Heart left ventricle (tissue), 16 donors: ENCODE data around the gene MSI2. TPM values are rescaled to one million over a fixed set of nuclear protein-coding genes. Genes with fewer than 3 reads are reported as not detected.

Source experiments
- ATAC-seq, 4 donors: fragments of 200-7000 bp; cut with Tn5 transposase; one replicate each; pipeline ENCODE4 v1.9.1; 2020 to 2022; ENCODE audit warnings: moderate library complexity in 4 of 4, mild to moderate bottlenecking in 3 of 4, moderate number of reproducible peaks in 1 of 4
- DNase-seq, 5 donors: peaks; one replicate each; pipeline ENCODE4 v3.0.0-alpha.2; 2020
- H3K27ac ChIP-seq, 12 donors: fragments of 200-600 bp; sonication (generic) in 4 of 12; one replicate each; pipeline versions ENCODE4 v1.5.0 to v1.8.0; 2016 to 2022; ENCODE audit warnings: mild to moderate bottlenecking in 2 of 12
- H3K27me3 ChIP-seq, 9 donors: fragments of 200-600 bp; sonication (generic) in 2 of 9; one replicate each; pipeline versions ENCODE4 v1.5.1 to v1.8.0; 2016 to 2022; ENCODE audit warnings: mild to moderate bottlenecking in 3 of 9
- H3K36me3 ChIP-seq, 9 donors: fragments of 200-600 bp; sonication (generic) in 2 of 9; one replicate each; pipeline versions ENCODE4 v1.5.0 to v1.8.0; 2018 to 2022; ENCODE audit warnings: mild to moderate bottlenecking in 2 of 9
- H3K4me1 ChIP-seq, 12 donors: fragments of 200-600 bp; sonication (generic) in 4 of 12; one replicate each; pipeline versions ENCODE4 v1.5.0 to v1.8.0; 2016 to 2022; ENCODE audit warnings: mild to moderate bottlenecking in 3 of 12
- H3K4me3 ChIP-seq, 12 donors: fragments of 200-600 bp; sonication (generic) in 4 of 12; one replicate each; pipeline versions ENCODE4 v1.5.0 to v1.8.0; 2017 to 2022; ENCODE audit warnings: mild to moderate bottlenecking in 9 of 12, moderate library complexity in 4 of 12
- H3K9me3 ChIP-seq, 12 donors: fragments of 200-600 bp; sonication (generic) in 4 of 12; one replicate each; pipeline versions ENCODE4 v1.5.0 to v1.8.0; 2016 to 2022; ENCODE audit warnings: mild to moderate bottlenecking in 1 of 12
- POLR2A ChIP-seq, 2 donors: fragments of 450-650 bp; IDR thresholded peaks; one replicate each; pipeline ENCODE4 v1.6.1; 2017; ENCODE audit warnings: antibody characterized with exemption in 2 of 2, mild to moderate bottlenecking in 2 of 2, moderate library complexity in 2 of 2
- WGBS, 4 donors: extraction: QIAGEN DNeasy Blood & Tissue Kit in 2 of 4; methylation state at CpG; one replicate each; pipeline versions ENCODE4 v1.1.5 to v1.1.7; 2013 to 2018; 5-methylcytosine and 5-hydroxymethylcytosine counted together
- intact Hi-C, 10 donors: fragments of 100-400 bp; cut with DNase I; formaldehyde crosslinking; loops; one replicate each; pipeline versions ENCODE4 v1.11.1 to v1.14.2; 2022
- polyA plus RNA-seq, 2 donors: library from polyadenylated mRNA; stranded (reverse); fragments of 200-250 nt; gene quantifications; one replicate each; pipeline ENCODE4 v1.2.3, GENCODE V29; 2013
- total RNA-seq, 9 donors: library from RNA; depleted of rRNA in 2 of 9; stranded (reverse); fragments of >200 nt in 2 of 9; fragmentation: NEBNext Ultra II Directional in 3 of 9; extraction: Animal tissue kit (Norgen Biotek cat#: 25700) in 3 of 9; gene quantifications; one replicate each; pipeline versions ENCODE4 v1.1.0 to v1.2.4, GENCODE V29; 2016 to 2023
- TF ChIP-seq, protein P1 (sequence below), 12 donors: fragments of 200-600 bp; sonication (generic) in 4 of 12; IDR thresholded peaks; one replicate each; pipeline versions ENCODE4 v1.5.0 to v1.8.0; 2018 to 2022; ENCODE audit warnings: antibody characterized with exemption in 12 of 12, mild to moderate bottlenecking in 5 of 12
- donor health status: ischemic (EF 13 %, LVEDD 7.1; RV severe dilation, severe dysfunction).
- donor health status: healthy with polysubstance abuse.
- donor health status: DM: no; HTN: yes; CAD: no.
- donor health status: DM: no; HTN: no; CAD: no.
- donor health status: ischemic (EF 25% LVEDD 6.9; RV normal size, moderate dysfunction).
- donor health status: ischemic (EF 25% LVEDD 5.7; RV mildly dilated, moderate dysfunction).
- donor health status: healthy.
- donor health status: DM: yes; HTN: yes; CAD: no.
- donor health status: ischemic (EF 35%, LVEDD 5.7; RV mildly dilated, moderate dysfunction).
- donor health status: nonischemic (EF 11% LVEDD 7.7; RV severe dilation, severe dysfunction).
- donor health status: DM: yes; HTN: yes; CAD: no.
- donor health status: PGD.
- donor health status: ischemic (EF 29% LVEDD 5.4; RV normal size, mild dysfunction).
- donor health status: nonischemic (EF 23%, LVEDD 6.1; RV moderate dilation, normal function).

MSI2 gene
- total and polyA plus RNA-seq, 11 donors: 35.9 to 120 (median 104) TPM

DNA sequence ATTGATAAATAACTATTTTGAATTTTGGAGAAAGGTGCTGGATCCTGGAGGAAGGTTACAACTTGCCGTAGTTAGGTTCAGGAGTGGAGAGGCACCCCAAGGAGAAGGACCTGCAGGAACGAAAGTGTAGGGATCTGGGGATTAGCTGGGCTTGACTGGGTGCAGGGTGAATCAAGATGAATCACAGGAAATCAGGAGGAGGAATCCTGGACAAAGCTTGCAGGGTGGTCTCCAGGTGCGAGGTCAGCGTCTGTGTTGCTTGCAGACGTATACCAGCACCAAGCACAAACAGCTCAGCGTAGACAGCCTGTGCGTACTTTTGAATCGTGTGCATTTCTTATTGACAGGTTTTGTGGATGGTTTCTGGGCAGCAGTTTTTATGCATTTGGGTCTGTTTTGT lies 144.3 kb downstream of the MSI2 start:
- intact Hi-C loops: loop anchor here in 1 of 10 donors (5.0 kb wide), 1 partner anchor 37 kb away; no protein-coding TSS in a partner anchor
- Histone ChIP-seq H3K9me3 (no peaks in the 10 kb centered on the region), H3K27ac (no peak overlapping the region), H3K4me3 (no peak overlapping the region), H3K36me3 (peaks cover 0 to 10% (median 0%) of the 10 kb centered on the region in 9 donors), H3K4me1 (peaks cover 0 to 53% (median 15%) of the 10 kb centered on the region in 12 donors), H3K27me3 (no peaks in the 10 kb centered on the region)
- DNase-seq (no peak), ATAC-seq (no peak)
- TF ChIP-seq, protein P1, sequence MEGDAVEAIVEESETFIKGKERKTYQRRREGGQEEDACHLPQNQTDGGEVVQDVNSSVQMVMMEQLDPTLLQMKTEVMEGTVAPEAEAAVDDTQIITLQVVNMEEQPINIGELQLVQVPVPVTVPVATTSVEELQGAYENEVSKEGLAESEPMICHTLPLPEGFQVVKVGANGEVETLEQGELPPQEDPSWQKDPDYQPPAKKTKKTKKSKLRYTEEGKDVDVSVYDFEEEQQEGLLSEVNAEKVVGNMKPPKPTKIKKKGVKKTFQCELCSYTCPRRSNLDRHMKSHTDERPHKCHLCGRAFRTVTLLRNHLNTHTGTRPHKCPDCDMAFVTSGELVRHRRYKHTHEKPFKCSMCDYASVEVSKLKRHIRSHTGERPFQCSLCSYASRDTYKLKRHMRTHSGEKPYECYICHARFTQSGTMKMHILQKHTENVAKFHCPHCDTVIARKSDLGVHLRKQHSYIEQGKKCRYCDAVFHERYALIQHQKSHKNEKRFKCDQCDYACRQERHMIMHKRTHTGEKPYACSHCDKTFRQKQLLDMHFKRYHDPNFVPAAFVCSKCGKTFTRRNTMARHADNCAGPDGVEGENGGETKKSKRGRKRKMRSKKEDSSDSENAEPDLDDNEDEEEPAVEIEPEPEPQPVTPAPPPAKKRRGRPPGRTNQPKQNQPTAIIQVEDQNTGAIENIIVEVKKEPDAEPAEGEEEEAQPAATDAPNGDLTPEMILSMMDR (IDR thresholded peaks at IDR 0.05): no peak
- TF ChIP-seq POLR2A (IDR thresholded peaks at IDR 0.05): no peak
- WGBS, 4 donors: 93 to 96% (median 94%) methylated on average over 8 of the region's 8 CpGs

GRCh38 chr17:57401556-57402488 lies 145.5 kb downstream of the MSI2 start:
- Histone ChIP-seq H3K4me1 (peaks cover 0 to 65% (median 22%) of the 10 kb centered on the region in 12 donors), H3K4me3 (no peak overlapping the region), H3K36me3 (peaks cover 0 to 10% (median 0%) of the 10 kb centered on the region in 9 donors), H3K9me3 (no peaks in the 10 kb centered on the region), H3K27ac (peak overlapping the region in 1 of 12 donors; percentile 69), H3K27me3 (no peaks in the 10 kb centered on the region)
- TF ChIP-seq POLR2A (IDR thresholded peaks at IDR 0.05): no peak
- TF ChIP-seq, protein P1 (IDR thresholded peaks at IDR 0.05): peak in 1 of 12 donors; percentile 10
- no peak for DNase-seq
- 76 to 84% (median 77%) methylated on average over 14 to 15 of the region's 15 CpGs for WGBS, 4 donors
- intact Hi-C loops: loop anchor here in 1 of 10 donors (5.0 kb wide), 1 partner anchor 35 kb away; no protein-coding TSS in a partner anchor
- peak in 2 of 4 donors; percentile 18 to 28 for ATAC-seq

- Histone ChIP-seq H3K36me3 (peaks cover 0 to 10% (median 0%) of the 10 kb centered on the region in 9 donors), H3K9me3 (no peaks in the 10 kb centered on the region), H3K4me1 (peaks cover 0 to 74% (median 26%) of the 10 kb centered on the region in 12 donors), H3K4me3 (no peak overlapping the region), H3K27ac (peak overlapping the region in 2 of 12 donors; percentile 28 to 69), H3K27me3 (no peaks in the 10 kb centered on the region)
- intact Hi-C loops: loop anchor here in 1 of 10 donors (5.0 kb wide), 1 partner anchor 35 kb away; no protein-coding TSS in a partner anchor
- no peak for ATAC-seq
- no peak for DNase-seq
- WGBS, 4 donors: 64 to 79% (median 75%) methylated on average over 5 of the region's 5 CpGs
- no peak for TF ChIP-seq POLR2A (IDR thresholded peaks at IDR 0.05)
- TF ChIP-seq, protein P1 (IDR thresholded peaks at IDR 0.05): no peak
Measured at GRCh38 chr17:57402681-57403180, 146.4 kb downstream of the MSI2 start.

- peaks cover 0 to 75% (median 28%) of the 10 kb centered on the region in 12 donors for H3K4me1 ChIP-seq
- no peak overlapping the region for H3K4me3 ChIP-seq
Measured at GRCh38 chr17:57403236-57403635, 146.9 kb downstream of the MSI2 start.

More at GRCh38 chr17:57403236-57403635, 146.9 kb downstream of the MSI2 start:
- H3K9me3 ChIP-seq: no peaks in the 10 kb centered on the region
- intact Hi-C loops: loop anchor here in 1 of 10 donors (5.0 kb wide), 1 partner anchor 34 kb away; no protein-coding TSS in a partner anchor
- peaks cover 0 to 10% (median 0%) of the 10 kb centered on the region in 9 donors for H3K36me3 ChIP-seq
- TF ChIP-seq POLR2A (IDR thresholded peaks at IDR 0.05): no peak
- TF ChIP-seq, protein P1 (IDR thresholded peaks at IDR 0.05): no peak
- DNase-seq (no peak), ATAC-seq (peak in 1 of 4 donors; percentile 6)
- 48 to 54% (median 52%) methylated on average over 2 of the region's 2 CpGs for WGBS, 4 donors
- peak overlapping the region in 2 of 12 donors; percentile 28 to 69 for H3K27ac ChIP-seq
- no peaks in the 10 kb centered on the region for H3K27me3 ChIP-seq
